ENCODE data around the gene TCHP. TPM values are rescaled to one million over a fixed set of nuclear protein-coding genes. Genes with fewer than 3 reads are reported as not detected.

Gene TCHP
- total RNA-seq, 2 experiments from 2014 or later: 34.4 to 37.2 TPM

GRCh38 chr12:109952160-109952858 is 52.2 kb downstream of the TCHP start:
- ATAC-seq (ENCODE audit: low read depth) (peak; percentile 18), DNase-seq (no peak)
- POLR2A ChIA-PET: no interaction called here
- Mint-ChIP-seq H3K4me3 (no peak overlapping the region), H3K9me3 (no peaks in the 10 kb centered on the region), H3K4me1 (peaks cover 20% of the 10 kb centered on the region), H3K36me3 (peaks cover 45% of the 10 kb centered on the region), H3K27me3 (no peaks in the 10 kb centered on the region), H3K27ac (peak overlapping the region; percentile 55)

DNA sequence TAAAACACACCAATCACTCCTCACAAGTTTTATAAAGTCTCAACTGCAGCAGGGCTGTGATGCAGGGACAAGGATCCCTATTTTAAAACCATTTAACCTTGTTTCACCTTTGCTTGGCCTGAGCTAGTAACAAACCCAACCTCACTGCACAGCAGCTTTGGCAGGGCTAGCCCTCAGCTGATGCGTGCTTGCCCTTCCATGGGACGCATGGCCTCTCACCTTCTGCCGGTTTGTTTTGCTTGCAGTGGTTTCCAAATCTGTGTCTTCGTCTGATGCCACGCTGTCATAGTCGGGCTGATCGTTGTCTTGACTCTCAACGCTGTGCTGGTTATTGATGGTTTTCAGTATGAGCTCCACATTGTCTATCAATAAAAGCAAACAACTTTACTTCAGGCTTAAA is 52.8 kb downstream of the TCHP start:
- Mint-ChIP-seq H3K9me3 (no peaks in the 10 kb centered on the region), H3K27ac (peak overlapping the region; percentile 55), H3K4me1 (peaks cover 15% of the 10 kb centered on the region), H3K36me3 (peaks cover 40% of the 10 kb centered on the region), H3K4me3 (no peak overlapping the region), H3K27me3 (no peaks in the 10 kb centered on the region)
- ATAC-seq (ENCODE audit: low read depth) (no peak), DNase-seq (no peak)
- POLR2A ChIA-PET: no interaction called here

DNA sequence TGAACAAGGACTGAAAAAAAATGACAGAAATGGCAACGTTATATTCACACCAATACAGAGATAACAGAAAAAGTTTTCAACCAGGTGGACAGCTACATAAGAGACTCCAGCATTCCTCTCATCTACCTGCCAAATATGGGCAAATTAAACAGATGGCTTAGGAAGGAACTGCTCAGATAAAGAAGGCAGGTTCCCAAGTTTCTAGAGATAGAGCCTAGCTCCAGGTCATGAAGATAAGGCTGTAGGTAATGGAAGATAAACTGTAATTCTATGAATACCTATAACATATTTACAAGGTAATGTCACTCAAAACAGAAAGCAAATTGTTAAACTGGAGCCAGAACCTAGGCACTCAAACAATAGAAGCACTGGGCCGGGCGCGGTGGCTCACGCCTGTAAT is 53.6 kb downstream of the TCHP start:
- peaks cover 10% of the 10 kb centered on the region for H3K4me1 Mint-ChIP-seq
- no peaks in the 10 kb centered on the region for H3K27me3 Mint-ChIP-seq

GRCh38 chr12:109958374-109958773 is 58.3 kb downstream of the TCHP start:
- Mint-ChIP-seq H3K4me1 (peaks cover 1% of the 10 kb centered on the region), H3K36me3 (peaks cover 35% of the 10 kb centered on the region), H3K27me3 (no peaks in the 10 kb centered on the region), H3K27ac (no peak overlapping the region), H3K9me3 (no peaks in the 10 kb centered on the region), H3K4me3 (no peak overlapping the region)
- POLR2A ChIA-PET: no interaction called here
- ATAC-seq (ENCODE audit: low read depth) (no peak), DNase-seq (no peak)

More for the DNA sequence above, 53.6 kb downstream of the TCHP start:
- peaks cover 39% of the 10 kb centered on the region for H3K36me3 Mint-ChIP-seq
- no peaks in the 10 kb centered on the region for H3K9me3 Mint-ChIP-seq
- H3K4me3 Mint-ChIP-seq: no peak overlapping the region
- no peak for ATAC-seq (ENCODE audit: low read depth)
- H3K27ac Mint-ChIP-seq: peak overlapping the region; percentile 58
- DNase-seq: no peak
- POLR2A ChIA-PET: no interaction called here

DNA sequence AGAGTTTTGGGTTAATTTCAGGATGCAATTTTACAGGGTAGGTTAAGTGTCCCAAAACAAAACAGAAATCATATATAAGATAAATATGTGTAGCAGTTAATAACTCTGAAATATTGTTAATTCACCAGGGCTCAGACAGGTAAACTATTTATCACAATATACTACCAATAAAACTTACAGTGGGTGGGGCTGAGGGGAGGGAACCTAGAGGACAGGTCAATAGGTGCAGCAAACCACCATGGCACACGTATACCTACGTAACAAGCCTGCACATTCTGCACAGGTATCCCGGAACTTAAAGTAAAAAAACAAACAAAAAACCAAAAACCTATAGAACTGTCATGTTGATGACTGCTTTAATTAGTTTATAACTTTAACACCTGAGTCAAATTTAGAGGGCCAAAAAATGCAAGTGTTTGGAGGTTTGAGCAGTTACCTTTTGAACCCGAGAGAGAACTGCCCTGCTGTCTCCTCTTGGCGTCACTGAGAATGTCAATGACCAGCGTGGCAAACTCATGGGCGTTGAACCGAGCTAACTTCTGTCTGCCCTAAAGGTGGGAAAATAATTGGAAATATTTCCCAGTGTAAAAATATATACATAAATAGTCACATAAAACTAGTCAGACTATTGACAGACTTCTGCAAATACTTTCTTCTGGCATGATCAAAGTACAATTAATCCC is 59.5 kb downstream of the TCHP start:
- ATAC-seq (ENCODE audit: low read depth) (no peak), DNase-seq (no peak)
- Mint-ChIP-seq H3K9me3 (no peaks in the 10 kb centered on the region), H3K4me3 (no peak overlapping the region), H3K27ac (no peak overlapping the region), H3K36me3 (peaks cover 32% of the 10 kb centered on the region), H3K27me3 (no peaks in the 10 kb centered on the region), H3K4me1 (no peaks in the 10 kb centered on the region)
- POLR2A ChIA-PET: no interaction called here

- H3K36me3 Mint-ChIP-seq: peaks cover 38% of the 10 kb centered on the region
- no peak overlapping the region for H3K27ac Mint-ChIP-seq
These were observed 61.1 kb downstream of the TCHP start for GRCh38 chr12:109961201-109961600.

GRCh38 chr12:109961612-109962011 is 61.5 kb downstream of the TCHP start:
- no peak for ATAC-seq (ENCODE audit: low read depth)
- no peak for DNase-seq
- no peaks in the 10 kb centered on the region for H3K27me3 Mint-ChIP-seq
- H3K4me3 Mint-ChIP-seq: no peak overlapping the region
- H3K36me3 Mint-ChIP-seq: peaks cover 38% of the 10 kb centered on the region
- H3K27ac Mint-ChIP-seq: no peak overlapping the region
- POLR2A ChIA-PET: no interaction called here
- H3K4me1 Mint-ChIP-seq: no peaks in the 10 kb centered on the region
- H3K9me3 Mint-ChIP-seq: no peaks in the 10 kb centered on the region

More at GRCh38 chr12:109961201-109961600, 61.1 kb downstream of the TCHP start:
- POLR2A ChIA-PET: no interaction called here
- DNase-seq: no peak
- no peaks in the 10 kb centered on the region for H3K9me3 Mint-ChIP-seq
- H3K4me3 Mint-ChIP-seq: no peak overlapping the region
- ATAC-seq (ENCODE audit: low read depth): no peak
- H3K27me3 Mint-ChIP-seq: no peaks in the 10 kb centered on the region
- no peaks in the 10 kb centered on the region for H3K4me1 Mint-ChIP-seq

DNA sequence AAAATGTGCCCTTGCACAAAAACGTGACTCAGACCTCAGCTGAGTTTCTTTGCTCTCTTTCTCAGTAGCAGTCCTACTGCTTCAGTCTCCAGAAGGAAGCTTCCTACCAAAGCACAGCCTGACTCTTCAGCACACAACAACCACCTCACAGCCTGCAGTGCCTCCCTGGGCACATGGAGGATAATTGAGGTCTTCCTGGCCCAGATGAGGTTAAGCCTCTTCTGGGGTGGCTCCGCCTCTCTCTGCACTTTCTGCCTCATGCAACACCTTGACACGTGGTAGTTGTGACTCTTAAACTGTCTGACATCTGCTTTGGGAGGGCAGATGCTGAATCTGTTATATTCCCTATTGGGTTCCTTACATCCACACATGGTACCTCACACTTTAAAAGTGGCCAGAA is 62.3 kb downstream of the TCHP start:
- no peaks in the 10 kb centered on the region for H3K27me3 Mint-ChIP-seq
- H3K4me3 Mint-ChIP-seq: no peak overlapping the region
- no peak overlapping the region for H3K27ac Mint-ChIP-seq
- H3K4me1 Mint-ChIP-seq: peaks cover 1% of the 10 kb centered on the region
- H3K9me3 Mint-ChIP-seq: no peaks in the 10 kb centered on the region
- peaks cover 39% of the 10 kb centered on the region for H3K36me3 Mint-ChIP-seq
- ATAC-seq (ENCODE audit: low read depth): peak; percentile 33
- DNase-seq: no peak
- POLR2A ChIA-PET: interaction anchor here (0.6 kb wide), 1 partner anchor 401 kb away, joined by 4 read pairs; no protein-coding TSS in a partner anchor

DNA sequence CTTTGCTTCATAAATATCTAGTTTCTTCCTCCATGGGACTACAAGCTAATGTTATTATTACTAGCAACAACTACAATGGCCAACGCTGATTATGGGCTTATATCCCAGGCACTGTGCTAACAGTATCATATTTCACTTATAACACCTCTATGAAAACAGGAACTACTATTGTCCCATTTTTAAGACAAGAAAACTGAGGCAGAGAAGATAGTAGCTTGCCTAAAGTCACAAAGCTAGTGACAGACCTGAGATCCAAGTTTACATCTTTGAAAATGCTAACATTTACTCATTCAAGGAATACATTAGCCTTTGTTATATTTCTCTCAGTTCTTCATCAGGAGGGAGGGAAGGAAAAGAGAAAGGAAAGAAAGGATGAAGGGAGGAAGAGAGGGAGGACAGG is 63.3 kb downstream of the TCHP start:
- no peak overlapping the region for H3K27ac Mint-ChIP-seq
- peaks cover 42% of the 10 kb centered on the region for H3K36me3 Mint-ChIP-seq
- POLR2A ChIA-PET: interaction anchor here (1.0 kb wide), 1 partner anchor 25 kb away, joined by 3 read pairs; no protein-coding TSS in a partner anchor
- H3K9me3 Mint-ChIP-seq: no peaks in the 10 kb centered on the region
- DNase-seq: no peak
- H3K27me3 Mint-ChIP-seq: no peaks in the 10 kb centered on the region
- H3K4me3 Mint-ChIP-seq: no peak overlapping the region
- ATAC-seq (ENCODE audit: low read depth): no peak
- peaks cover 9% of the 10 kb centered on the region for H3K4me1 Mint-ChIP-seq

- H3K4me1 Mint-ChIP-seq: peaks cover 9% of the 10 kb centered on the region
- no peaks in the 10 kb centered on the region for H3K9me3 Mint-ChIP-seq
- ATAC-seq (ENCODE audit: low read depth) (no peak), DNase-seq (no peak)
- no peak overlapping the region for H3K4me3 Mint-ChIP-seq
- POLR2A ChIA-PET: interaction anchor here (1.0 kb wide), 1 partner anchor 26 kb away, joined by 3 read pairs; no protein-coding TSS in a partner anchor
- H3K27me3 Mint-ChIP-seq: no peaks in the 10 kb centered on the region
- no peak overlapping the region for H3K27ac Mint-ChIP-seq
- H3K36me3 Mint-ChIP-seq: peaks cover 37% of the 10 kb centered on the region
These were observed 63.8 kb downstream of the TCHP start for GRCh38 chr12:109963743-109964429.

DNA sequence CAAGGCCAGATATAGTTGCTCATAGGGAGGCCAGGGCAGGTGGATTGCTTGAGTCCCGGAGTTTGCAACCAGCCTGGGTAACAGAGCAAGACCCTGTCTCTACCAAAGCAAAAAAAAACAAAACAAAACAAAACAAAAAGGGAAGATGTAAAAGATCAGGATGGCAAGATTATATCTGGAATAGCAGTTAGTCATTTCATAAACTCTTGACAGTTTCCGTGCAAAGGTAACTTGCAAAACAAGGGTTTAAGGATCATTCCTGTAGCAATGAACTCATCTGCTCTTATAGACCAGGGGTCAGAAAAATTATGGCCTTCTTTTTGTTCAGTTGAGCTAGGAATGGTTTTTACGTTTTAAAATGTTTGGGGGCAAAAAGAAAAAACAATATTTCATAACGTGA is 66.5 kb downstream of the TCHP start:
- ATAC-seq (ENCODE audit: low read depth): no peak
- peaks cover 9% of the 10 kb centered on the region for H3K4me1 Mint-ChIP-seq
- no peak overlapping the region for H3K4me3 Mint-ChIP-seq
- DNase-seq: no peak
- peaks cover 39% of the 10 kb centered on the region for H3K36me3 Mint-ChIP-seq
- no peak overlapping the region for H3K27ac Mint-ChIP-seq
- H3K9me3 Mint-ChIP-seq: no peaks in the 10 kb centered on the region
- H3K27me3 Mint-ChIP-seq: no peaks in the 10 kb centered on the region
- POLR2A ChIA-PET: no interaction called here

GRCh38 chr12:109967383-109968031 is 67.4 kb downstream of the TCHP start:
- Mint-ChIP-seq H3K36me3 (peaks cover 45% of the 10 kb centered on the region), H3K27ac (peak overlapping the region; percentile 85), H3K9me3 (no peaks in the 10 kb centered on the region), H3K4me1 (peaks cover 14% of the 10 kb centered on the region), H3K27me3 (no peaks in the 10 kb centered on the region), H3K4me3 (peak overlapping the region; percentile 40)
- POLR2A ChIA-PET: interaction anchor here (0.5 to 0.8 kb wide), 2 partner anchors 32 to 62 kb away, joined by 3 read pairs; partner anchors contain the start of gene ANKRD13A
- ATAC-seq (ENCODE audit: low read depth) (peak; percentile 33), DNase-seq (no peak)
